ENCODE measurements around the gene RFX7.

RFX7 gene

GRCh38 chr15:56244038-56244810 is 545 bp upstream of the RFX7 start:
- peak; percentile 42 for DNase-seq

- no peak for DNase-seq
Observed at GRCh38 chr15:56242576-56243162, 1.0 kb downstream of the RFX7 start.

DNA sequence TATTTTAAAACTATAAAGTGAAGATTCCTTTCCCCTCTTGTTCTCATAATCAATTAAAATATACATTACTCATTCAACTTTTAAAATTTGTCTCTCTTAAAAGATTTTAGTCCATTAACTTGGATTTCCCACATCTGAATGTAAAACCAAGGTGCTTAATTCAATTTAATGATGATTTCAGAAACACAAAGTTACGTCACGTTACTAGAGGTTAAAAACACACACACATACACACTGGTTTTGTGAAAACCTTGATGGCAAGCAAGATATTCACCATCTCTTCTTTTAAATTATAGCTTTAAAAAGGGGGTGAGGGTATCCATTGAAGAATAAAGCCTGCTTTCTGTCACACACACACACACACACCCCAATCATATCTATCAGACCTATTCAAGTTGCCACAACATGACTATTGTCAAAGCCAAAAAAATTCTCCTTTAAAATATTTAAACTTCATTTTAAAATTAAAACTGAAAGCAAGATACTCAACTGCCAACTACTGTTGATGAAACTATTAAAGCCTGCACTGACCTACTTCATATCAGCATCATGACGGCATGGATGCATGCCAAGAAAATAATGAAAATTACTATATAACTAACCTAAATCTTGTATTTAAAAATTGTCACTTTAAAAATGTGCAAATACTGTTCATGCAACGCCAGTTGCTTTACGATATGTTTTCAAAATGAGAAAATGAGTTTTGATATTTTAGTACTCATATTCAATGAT is 2.1 kb downstream of the RFX7 start:
- DNase-seq, result no peak

GRCh38 chr15:56240390-56240789 is 3.3 kb downstream of the RFX7 start:
- no peak for DNase-seq

- DNase-seq, result no peak
Observed at GRCh38 chr15:56236197-56236596, 7.5 kb downstream of the RFX7 start.

- no peak for DNase-seq
Observed at GRCh38 chr15:56234804-56235203, 8.9 kb downstream of the RFX7 start.

DNA sequence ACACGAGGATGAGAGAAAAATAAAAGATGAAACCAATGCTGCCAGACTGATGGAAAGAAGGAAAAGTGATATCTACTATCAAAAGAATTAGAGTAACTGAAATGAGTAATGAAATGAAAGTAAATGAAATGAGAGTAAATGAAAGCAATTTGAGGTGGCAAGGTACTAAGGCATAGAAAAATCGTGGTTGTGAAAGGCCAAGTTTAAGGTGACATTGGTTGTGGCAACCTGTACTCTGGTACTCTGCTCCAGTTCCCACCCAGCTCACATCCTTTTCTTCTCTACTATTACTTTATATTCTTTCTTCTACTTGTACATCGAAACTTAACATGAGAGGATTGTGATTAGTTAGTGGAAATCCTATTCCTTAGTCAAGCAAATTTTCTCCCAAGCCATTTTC is 10.1 kb downstream of the RFX7 start:
- DNase-seq, result no peak

- no peak for DNase-seq
Observed at GRCh38 chr15:56232058-56232457, 11.6 kb downstream of the RFX7 start.

GRCh38 chr15:56228854-56229253 is 14.8 kb downstream of the RFX7 start:
- no peak for DNase-seq

DNA sequence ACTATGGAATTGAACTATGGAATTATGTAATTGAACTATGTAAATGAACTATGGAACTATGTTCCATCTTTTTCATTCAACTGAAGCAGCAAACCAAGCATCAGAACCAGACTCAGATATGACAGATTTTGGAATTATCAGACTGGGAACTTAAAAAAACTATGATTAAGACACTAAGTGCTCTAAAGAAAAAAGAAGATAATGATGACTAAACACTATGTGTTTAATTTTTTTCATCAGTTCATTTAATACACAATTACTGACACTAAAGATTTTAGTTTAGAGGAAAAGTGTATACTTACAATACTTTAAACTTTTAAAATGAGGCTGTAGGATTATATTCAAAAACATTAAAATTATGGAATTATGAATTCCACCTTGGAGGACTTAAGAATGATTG is 15.3 kb downstream of the RFX7 start:
- no peak for DNase-seq

GRCh38 chr15:56227780-56228179 is 15.9 kb downstream of the RFX7 start:
- no peak for DNase-seq

DNA sequence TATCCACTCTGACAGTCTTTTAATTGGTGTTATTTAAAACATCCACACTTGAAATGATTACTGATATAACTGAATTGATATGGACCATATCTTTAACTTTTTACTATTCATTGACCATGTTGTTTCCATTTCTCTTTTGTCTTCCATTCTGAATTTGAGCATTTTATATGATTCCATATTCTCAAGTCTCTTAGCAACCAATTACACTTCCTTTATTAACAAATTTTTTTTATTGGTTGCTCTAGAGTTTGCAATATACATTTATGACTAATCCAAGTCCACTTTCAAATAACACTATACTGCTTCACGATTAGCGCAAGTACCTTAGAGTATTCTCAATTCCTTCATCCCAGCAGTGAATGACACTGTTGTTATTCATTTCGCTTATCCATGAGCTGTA is 16.4 kb downstream of the RFX7 start:
- no peak for DNase-seq

DNA sequence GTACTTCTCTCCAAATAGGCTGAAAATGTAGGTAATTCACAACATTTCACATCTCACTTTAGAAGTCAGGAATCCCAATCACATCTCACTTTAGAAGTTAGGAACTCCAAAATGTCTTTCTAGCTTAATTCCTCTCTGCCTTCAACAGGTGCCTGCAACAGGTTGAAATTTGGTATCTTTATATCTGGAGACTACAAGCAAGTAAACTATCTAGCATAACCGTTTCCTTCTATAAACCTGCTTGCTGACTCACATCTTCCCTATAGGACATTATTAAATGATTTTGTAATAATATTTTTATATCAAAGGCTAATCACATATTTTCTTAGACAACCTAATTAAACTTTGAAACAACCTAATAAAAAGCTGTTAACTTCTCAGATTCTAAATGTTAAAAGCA is 18.2 kb downstream of the RFX7 start:
- no peak for DNase-seq

- no peak for DNase-seq
Observed at GRCh38 chr15:56222302-56222701, 21.4 kb downstream of the RFX7 start.

GRCh38 chr15:56217341-56217740 is 26.3 kb downstream of the RFX7 start:
- no peak for DNase-seq

DNA sequence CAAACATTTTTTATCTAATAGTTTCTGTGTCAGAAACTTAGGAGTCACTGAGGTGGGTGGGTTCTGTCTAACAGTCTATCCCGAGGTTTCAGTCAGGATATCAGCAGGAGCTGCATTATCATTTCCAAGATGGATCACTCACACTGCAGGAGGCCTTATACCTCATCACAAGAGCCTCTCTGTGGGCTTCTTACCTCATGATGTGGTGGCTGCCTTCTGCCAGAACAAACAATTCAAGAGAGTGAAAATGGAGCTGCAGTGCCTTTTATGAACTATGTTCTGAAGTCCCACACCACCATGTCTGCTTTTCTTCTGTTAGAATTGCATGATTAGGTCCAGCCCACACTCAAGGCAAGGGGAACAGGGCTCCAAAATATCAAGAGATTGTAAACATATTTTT is 27.9 kb downstream of the RFX7 start:
- DNase-seq, result no peak

DNA sequence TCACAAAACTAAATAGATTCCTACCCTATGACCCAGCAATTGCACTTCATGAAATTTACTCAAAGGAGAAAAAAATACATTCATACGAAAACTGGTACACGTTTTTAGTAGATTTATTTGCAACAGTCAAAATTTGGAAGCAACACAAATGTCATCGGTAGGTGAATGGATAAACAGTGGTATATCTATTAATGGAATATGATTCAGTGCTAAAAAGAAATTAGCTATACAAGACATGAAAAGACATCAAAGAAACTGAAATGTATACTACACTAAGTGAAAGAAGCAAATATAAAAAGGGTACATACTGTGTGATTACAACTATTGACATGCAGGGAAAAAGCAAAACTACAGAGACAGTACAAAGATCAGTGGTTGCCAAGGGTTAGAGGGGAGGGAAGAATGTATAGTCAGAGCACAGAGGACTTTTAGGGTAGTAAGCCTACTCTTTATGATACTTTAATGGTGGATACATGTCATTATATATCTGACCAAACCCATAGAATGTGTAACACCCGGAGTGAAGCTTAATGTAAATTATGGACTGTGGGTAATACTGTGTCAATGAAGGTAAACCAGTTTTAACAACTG is 31.6 kb downstream of the RFX7 start:
- DNase-seq, result no peak

DNA sequence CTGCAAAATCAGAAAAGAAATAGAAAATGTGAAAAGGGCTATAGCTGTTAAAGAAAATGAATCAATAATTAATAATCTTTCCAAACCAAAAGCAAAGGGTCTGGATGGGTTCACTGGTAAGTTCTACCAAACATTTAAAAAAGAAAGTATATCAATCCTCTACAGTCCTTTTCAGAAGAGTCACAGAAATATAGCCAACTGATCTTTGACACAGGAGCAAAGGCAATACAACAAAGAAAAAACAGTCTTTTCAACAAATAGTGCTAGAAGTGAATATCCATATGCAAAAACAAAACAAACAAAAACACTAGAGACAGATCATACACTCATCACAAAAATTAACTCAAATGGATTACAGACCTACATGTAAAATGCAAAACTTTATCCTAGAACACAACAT is 32.6 kb downstream of the RFX7 start:
- no peak for DNase-seq

DNA sequence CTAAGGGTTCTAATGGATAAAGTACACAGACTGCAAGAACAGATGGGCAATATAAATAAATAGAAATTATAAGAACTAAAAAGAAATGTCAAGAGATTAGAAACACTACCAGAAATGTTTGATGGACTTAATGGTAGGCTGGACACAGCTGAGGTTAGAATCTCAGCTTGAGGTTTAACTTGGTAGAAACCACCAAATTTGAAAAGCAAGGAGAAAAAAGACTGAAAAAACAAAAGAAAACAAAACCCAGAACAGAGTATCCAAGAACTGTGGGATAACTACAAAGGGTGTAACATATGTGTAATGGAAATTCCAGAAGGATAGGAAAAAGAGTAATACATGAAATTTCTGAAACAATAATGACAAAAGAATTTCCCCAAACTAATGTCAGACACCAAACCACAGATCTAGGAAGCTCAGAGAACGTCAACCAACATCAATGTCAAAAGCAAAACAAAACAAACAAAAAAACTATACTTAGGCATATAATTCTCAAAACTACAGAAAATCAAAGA is 35.0 kb downstream of the RFX7 start:
- DNase-seq, result no peak

- no peak for DNase-seq
Observed at GRCh38 chr15:56208185-56208584, 35.5 kb downstream of the RFX7 start.

- no peak for DNase-seq
Observed at GRCh38 chr15:56207711-56208110, 36.0 kb downstream of the RFX7 start.

- no peak for DNase-seq
Observed at GRCh38 chr15:56207092-56207491, 36.6 kb downstream of the RFX7 start.

DNA sequence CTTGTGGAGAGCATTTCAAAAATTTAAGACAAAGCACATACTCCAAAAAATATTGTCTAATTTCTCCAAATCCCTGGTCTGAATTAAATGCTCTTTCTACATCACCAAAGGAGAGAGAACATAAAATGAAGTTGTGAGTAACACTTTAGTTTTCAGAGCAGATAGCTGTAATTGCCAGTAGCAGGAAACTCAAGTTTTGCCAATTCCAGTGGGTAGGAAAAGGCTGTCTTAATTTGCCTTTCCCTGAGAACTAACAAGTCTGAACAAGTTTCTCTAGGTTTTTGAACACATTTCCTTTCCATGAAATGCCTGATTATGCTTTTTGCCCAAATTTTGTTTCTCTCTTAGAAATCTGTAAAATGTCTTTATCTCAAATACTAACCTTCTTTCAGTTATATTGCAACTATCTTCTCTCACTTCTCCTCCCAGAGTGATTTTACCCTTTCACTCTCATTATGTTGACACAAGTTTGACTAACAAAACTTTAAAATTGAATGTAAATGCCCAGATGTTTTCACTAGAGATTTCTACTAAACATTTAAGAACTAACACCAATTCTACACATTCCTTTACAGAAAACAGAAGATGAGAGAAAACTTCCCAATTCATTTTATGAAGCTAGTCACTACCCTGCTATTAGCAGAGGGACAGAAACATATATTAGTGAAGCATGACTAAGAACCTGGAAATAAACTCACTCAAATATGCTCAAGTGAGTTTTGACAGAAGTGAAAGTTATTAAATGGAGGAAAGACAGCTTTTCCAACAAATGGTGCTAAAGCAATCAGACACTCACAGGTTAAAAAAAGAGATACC is 38.4 kb downstream of the RFX7 start:
- no peak for DNase-seq

All from stimulated activated CD4-positive, alpha-beta T cell treated with anti-CD3 and anti-CD28 coated beads, Interleukin-1b, Interleukin-23, amount 100 ng/mL, for 48 hours (primary cell).